Measurements from ENCODE around the gene CYP2F1. TPM values are rescaled to one million over a fixed set of nuclear protein-coding genes. Genes with fewer than 3 reads are reported as not detected.

Gene CYP2F1, protein sequence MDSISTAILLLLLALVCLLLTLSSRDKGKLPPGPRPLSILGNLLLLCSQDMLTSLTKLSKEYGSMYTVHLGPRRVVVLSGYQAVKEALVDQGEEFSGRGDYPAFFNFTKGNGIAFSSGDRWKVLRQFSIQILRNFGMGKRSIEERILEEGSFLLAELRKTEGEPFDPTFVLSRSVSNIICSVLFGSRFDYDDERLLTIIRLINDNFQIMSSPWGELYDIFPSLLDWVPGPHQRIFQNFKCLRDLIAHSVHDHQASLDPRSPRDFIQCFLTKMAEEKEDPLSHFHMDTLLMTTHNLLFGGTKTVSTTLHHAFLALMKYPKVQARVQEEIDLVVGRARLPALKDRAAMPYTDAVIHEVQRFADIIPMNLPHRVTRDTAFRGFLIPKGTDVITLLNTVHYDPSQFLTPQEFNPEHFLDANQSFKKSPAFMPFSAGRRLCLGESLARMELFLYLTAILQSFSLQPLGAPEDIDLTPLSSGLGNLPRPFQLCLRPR
- not detected for total RNA-seq

GRCh38 chr19:41114132-41114531 is at the start of gene CYP2F1:
Gene CYP2F1 (plus strand): TSS chr19:41114432. CDS start chr19:41116189, 1,757 bp downstream.
- H3K4me3 ChIP-seq, result no peak within 1 kb of the TSS
- DNase-seq (ENCODE audit: low spot score in 2 of 2), result no peak
- no peak within 1 kb of the TSS for H3K27ac ChIP-seq
- no peaks in the 10 kb centered on the region for H3K9me3 ChIP-seq
- TF ChIP-seq, protein P1, sequence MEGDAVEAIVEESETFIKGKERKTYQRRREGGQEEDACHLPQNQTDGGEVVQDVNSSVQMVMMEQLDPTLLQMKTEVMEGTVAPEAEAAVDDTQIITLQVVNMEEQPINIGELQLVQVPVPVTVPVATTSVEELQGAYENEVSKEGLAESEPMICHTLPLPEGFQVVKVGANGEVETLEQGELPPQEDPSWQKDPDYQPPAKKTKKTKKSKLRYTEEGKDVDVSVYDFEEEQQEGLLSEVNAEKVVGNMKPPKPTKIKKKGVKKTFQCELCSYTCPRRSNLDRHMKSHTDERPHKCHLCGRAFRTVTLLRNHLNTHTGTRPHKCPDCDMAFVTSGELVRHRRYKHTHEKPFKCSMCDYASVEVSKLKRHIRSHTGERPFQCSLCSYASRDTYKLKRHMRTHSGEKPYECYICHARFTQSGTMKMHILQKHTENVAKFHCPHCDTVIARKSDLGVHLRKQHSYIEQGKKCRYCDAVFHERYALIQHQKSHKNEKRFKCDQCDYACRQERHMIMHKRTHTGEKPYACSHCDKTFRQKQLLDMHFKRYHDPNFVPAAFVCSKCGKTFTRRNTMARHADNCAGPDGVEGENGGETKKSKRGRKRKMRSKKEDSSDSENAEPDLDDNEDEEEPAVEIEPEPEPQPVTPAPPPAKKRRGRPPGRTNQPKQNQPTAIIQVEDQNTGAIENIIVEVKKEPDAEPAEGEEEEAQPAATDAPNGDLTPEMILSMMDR (IDR thresholded peaks at IDR 0.05), result no peak
- TF ChIP-seq EP300 (IDR thresholded peaks at IDR 0.05), result no peak
- no peak for TF ChIP-seq POLR2A (IDR thresholded peaks at IDR 0.05)
- WGBS, 2 donors, result 67 to 76% methylated on average over 7 of the region's 7 CpGs
- H3K36me3 ChIP-seq, result no peaks in the 10 kb centered on the region
- H3K27me3 ChIP-seq, result peaks cover 0 to 3% of the 10 kb centered on the region in 2 donors
- no peaks in the 10 kb centered on the region for H3K4me1 ChIP-seq

GRCh38 chr19:41064974-41065569 is 49.2 kb upstream of the CYP2F1 start:
- no peaks in the 10 kb centered on the region for H3K36me3 ChIP-seq
- no peaks in the 10 kb centered on the region for H3K9me3 ChIP-seq
- TF ChIP-seq, protein P1 (IDR thresholded peaks at IDR 0.05), result no peak
- TF ChIP-seq EP300 (IDR thresholded peaks at IDR 0.05), result no peak
- TF ChIP-seq POLR2A (IDR thresholded peaks at IDR 0.05), result no peak
- no peaks in the 10 kb centered on the region for H3K27me3 ChIP-seq
- H3K27ac ChIP-seq, result no peak overlapping the region
- H3K4me3 ChIP-seq, result no peak overlapping the region
- no peak for DNase-seq (ENCODE audit: low spot score in 2 of 2)
- 56 to 62% methylated on average over 7 of the region's 7 CpGs for WGBS, 2 donors
- H3K4me1 ChIP-seq, result no peaks in the 10 kb centered on the region

- peaks cover 0 to 23% (median 1%) of the 10 kb centered on the region in 4 donors for H3K9me3 ChIP-seq
- no peak for DNase-seq (ENCODE audit: low spot score in 2 of 2)
- no peaks in the 10 kb centered on the region for H3K36me3 ChIP-seq
- 87 to 90% methylated on average over 3 of the region's 3 CpGs for WGBS, 2 donors
- H3K4me3 ChIP-seq, result no peak overlapping the region
- H3K27ac ChIP-seq, result no peak overlapping the region
- TF ChIP-seq, protein P1 (IDR thresholded peaks at IDR 0.05), result no peak
- TF ChIP-seq POLR2A (IDR thresholded peaks at IDR 0.05), result no peak
- no peak for TF ChIP-seq EP300 (IDR thresholded peaks at IDR 0.05)
- H3K4me1 ChIP-seq, result no peaks in the 10 kb centered on the region
- no peaks in the 10 kb centered on the region for H3K27me3 ChIP-seq
Measured at GRCh38 chr19:41076286-41076685, 37.9 kb upstream of the CYP2F1 start.

- H3K9me3 ChIP-seq, result peaks cover 0 to 27% (median 1%) of the 10 kb centered on the region in 4 donors
- H3K4me3 ChIP-seq, result no peak overlapping the region
- no peak for DNase-seq (ENCODE audit: low spot score in 2 of 2)
- no peaks in the 10 kb centered on the region for H3K4me1 ChIP-seq
- TF ChIP-seq POLR2A (IDR thresholded peaks at IDR 0.05), result no peak
- no peak for TF ChIP-seq EP300 (IDR thresholded peaks at IDR 0.05)
- TF ChIP-seq, protein P1 (IDR thresholded peaks at IDR 0.05), result no peak
- H3K27ac ChIP-seq, result no peak overlapping the region
- peaks cover 0 to 7% of the 10 kb centered on the region in 2 donors for H3K27me3 ChIP-seq
- WGBS, 2 donors, result 57 to 62% methylated on average over 2 of the region's 2 CpGs
- H3K36me3 ChIP-seq, result no peaks in the 10 kb centered on the region
Measured at GRCh38 chr19:41083516-41083915, 30.7 kb upstream of the CYP2F1 start.
